Neural progenitor cell (in vitro differentiated cells): ENCODE results near the gene MARK4.

Experiments
- CTCF ChIP-seq: fragments of 200-600 bp; sonication (generic); IDR thresholded peaks from 2 replicates; pipeline ENCODE4 v1.5.1; 2017; ENCODE audit warnings: antibody characterized with exemption, mild to moderate bottlenecking
- EZH2phosphoT487 ChIP-seq: fragments of 200-600 bp; sonication (generic); IDR thresholded peaks from 2 replicates; pipeline ENCODE4 v1.6.1; 2017; ENCODE audit warnings: antibody characterized with exemption

GRCh38 chr19:45223879-45224278, 27.2 kb upstream of the MARK4 start:
- TF ChIP-seq CTCF = no peak
- no peak for TF ChIP-seq EZH2phosphoT487
